ENCODE data around the gene DOCK11. TPM values are rescaled to one million over a fixed set of nuclear protein-coding genes. Genes with fewer than 3 reads are reported as not detected.

The DOCK11 gene
- total and polyA plus RNA-seq, 7 experiments from 2014 or later = 24.2 to 115 (median 78.5) TPM

Other genes starting within 250 kb of the DOCK11 start
- 10 to 100 TPM; 12.0 to 19.0 (median 17.0) TPM for gene WDR44, start 149.7 kb upstream of the DOCK11 start, total RNA-seq
- 1 to 10 TPM; 7.8 to 8.5 TPM for gene WDR44, start 149.7 kb upstream of the DOCK11 start, polyA plus RNA-seq
- 10 to 100 TPM in 1 of 5 experiments, 1 to 10 TPM in 2, under 1 TPM in 2; 0.15 to 16.3 (median 1.7) TPM for gene IL13RA1, start 231.8 kb downstream of the DOCK11 start, total RNA-seq
- gene IL13RA1, start 231.8 kb downstream of the DOCK11 start, polyA plus RNA-seq = under 1 TPM in 1 of 2 donors, not detected in 1; 0.07 TPM